Measurements from ENCODE around the gene NAT8L.

DNA sequence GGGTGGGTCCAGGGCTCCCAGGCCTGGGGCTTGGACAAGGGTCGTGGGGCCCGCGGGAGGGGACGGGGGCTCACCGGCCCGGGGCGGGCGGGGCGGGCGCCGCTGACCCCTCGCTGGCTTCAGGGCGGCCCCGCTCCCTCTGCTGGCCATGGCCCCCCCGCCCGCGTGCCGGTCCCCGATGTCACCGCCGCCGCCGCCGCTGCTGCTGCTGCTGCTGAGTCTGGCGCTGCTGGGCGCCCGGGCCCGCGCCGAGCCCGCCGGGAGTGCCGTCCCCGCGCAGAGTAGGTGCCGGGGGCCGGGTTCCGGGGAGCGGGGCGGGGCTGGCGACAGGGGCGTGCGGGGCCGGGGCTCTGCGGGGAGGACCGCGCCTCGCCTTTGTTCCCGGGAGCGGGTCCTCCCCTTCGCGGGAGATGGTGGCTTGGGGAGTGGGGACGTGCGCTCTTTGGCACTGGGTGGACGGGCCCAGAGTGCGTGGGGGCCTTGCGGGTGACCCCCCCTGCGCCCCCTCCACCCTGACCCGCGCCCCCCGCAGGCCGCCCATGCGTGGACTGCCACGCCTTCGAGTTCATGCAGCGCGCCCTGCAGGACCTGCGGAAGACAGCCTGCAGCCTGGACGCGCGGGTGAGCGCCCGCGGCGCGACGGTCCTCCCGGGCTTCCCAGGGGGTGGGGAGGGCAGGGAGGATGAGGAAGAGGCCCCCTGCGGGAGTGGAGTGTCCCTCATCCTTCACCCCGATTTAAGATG, 16.8 kb upstream of the NAT8L start:
- TF ChIP-seq, protein P1, sequence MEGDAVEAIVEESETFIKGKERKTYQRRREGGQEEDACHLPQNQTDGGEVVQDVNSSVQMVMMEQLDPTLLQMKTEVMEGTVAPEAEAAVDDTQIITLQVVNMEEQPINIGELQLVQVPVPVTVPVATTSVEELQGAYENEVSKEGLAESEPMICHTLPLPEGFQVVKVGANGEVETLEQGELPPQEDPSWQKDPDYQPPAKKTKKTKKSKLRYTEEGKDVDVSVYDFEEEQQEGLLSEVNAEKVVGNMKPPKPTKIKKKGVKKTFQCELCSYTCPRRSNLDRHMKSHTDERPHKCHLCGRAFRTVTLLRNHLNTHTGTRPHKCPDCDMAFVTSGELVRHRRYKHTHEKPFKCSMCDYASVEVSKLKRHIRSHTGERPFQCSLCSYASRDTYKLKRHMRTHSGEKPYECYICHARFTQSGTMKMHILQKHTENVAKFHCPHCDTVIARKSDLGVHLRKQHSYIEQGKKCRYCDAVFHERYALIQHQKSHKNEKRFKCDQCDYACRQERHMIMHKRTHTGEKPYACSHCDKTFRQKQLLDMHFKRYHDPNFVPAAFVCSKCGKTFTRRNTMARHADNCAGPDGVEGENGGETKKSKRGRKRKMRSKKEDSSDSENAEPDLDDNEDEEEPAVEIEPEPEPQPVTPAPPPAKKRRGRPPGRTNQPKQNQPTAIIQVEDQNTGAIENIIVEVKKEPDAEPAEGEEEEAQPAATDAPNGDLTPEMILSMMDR (IDR thresholded peaks at IDR 0.05 in 4 of 5, conservative IDR thresholded peaks at IDR 0.05 in 1 of 5): no peak
- TF ChIP-seq POLR2A (IDR thresholded peaks at IDR 0.05): no peak
